GM23248 (cell line): ENCODE measurements around the gene NPAS3.

ENCODE experiments used
- EZH2 ChIP-seq: fragments of 200-600 bp; sonication (generic); IDR thresholded peaks from 2 replicates; pipeline ENCODE4 v1.6.1; 2018; ENCODE audit warnings: antibody characterized with exemption, mild to moderate bottlenecking; ENCODE audit not compliant: insufficient read depth, poor library complexity, severe bottlenecking
- EZH2phosphoT487 ChIP-seq: fragments of 200-600 bp; sonication (generic); IDR thresholded peaks from 2 replicates; pipeline ENCODE4 v1.6.1; 2018; ENCODE audit warnings: antibody characterized with exemption, moderate library complexity, mild to moderate bottlenecking, low read depth; ENCODE audit not compliant: insufficient read depth

- TF ChIP-seq EZH2, result no peak
- no peak for TF ChIP-seq EZH2phosphoT487
Observed at GRCh38 chr14:33377596-33378390, 439.1 kb downstream of the NPAS3 start.
